ENCODE results near the gene TOX2.

The TOX2 gene

DNA sequence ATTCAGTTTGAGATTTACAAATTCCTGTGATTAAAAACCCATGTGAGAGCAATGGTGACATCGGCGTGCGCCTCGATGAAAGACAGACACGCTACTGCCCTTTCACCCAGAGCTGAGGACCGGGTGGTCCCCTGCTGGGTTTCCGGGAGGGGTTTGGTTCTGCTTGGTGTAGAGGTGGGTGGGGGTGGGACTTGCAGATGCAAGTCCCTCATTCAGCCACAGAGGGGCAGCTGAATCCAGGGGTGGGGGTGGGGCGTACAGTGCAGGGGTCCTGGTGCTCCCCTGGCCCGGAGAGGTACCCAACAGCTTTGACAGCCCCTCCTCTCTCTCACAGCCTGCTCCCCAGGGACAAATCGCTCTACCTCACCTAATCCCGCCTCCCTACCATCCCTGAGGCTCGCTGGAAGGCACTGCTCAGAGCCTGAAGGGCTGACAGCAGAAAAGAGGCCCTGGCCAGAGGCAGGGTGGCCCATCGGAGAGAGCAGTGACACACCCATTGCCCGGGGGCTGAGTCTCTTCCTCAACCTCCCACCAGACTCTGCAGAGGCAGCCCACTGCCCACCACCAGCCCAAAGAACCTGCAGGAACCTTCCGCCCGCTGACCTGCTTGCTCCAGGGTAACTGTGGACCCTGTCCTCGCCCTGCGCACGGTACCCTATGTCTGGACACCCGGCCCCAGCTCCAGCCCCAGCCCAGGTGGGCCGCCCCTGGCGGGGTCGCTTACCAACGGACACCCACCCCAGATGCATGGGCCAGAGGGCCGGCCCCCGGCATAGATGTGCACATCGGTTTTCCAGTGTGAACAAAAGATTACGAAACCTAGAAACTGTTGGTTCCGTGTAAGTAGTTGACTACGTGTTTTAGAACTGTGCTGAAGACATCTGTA, 153.9 kb downstream of the TOX2 start:
- no peak for DNase-seq

DNA sequence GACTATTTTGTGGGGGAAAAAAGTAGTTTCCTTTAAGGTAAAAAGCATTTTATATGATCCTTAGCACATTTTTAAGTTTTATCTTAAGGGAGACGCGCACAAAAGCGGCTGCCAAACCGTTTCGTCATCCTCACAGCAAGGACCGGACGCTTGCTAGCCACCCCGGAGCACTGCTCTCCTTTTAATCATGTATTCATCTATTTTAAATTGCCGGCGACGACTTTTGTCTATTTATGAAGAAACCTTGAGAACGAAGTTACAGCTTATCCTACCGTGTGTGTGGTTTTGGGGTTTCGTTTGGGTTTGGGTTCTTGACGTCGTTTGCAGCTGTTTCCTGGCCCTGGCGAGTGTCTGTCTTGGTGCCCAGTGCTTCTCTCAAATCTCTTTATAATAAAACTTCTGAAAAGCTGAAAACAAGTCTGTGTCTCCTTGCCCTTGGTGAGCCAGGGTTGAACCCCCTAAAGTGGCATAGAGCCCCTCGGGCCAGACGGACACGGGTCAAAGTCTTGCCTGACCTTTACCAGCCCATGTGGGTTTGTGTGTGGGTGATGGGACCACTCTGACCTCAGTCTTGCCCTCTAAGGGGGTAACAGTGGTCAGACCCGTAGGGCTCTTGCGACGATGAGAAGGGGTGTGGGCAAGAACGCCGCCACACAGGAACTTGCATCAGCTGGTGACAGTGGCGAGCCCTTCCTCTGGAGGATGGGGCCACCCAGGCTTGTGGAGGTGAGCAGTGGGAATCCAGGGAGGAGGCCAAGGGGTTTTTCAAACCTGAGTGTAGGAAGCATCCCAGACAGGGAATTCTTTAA, 154.8 kb downstream of the TOX2 start:
- no peak for DNase-seq

DNA sequence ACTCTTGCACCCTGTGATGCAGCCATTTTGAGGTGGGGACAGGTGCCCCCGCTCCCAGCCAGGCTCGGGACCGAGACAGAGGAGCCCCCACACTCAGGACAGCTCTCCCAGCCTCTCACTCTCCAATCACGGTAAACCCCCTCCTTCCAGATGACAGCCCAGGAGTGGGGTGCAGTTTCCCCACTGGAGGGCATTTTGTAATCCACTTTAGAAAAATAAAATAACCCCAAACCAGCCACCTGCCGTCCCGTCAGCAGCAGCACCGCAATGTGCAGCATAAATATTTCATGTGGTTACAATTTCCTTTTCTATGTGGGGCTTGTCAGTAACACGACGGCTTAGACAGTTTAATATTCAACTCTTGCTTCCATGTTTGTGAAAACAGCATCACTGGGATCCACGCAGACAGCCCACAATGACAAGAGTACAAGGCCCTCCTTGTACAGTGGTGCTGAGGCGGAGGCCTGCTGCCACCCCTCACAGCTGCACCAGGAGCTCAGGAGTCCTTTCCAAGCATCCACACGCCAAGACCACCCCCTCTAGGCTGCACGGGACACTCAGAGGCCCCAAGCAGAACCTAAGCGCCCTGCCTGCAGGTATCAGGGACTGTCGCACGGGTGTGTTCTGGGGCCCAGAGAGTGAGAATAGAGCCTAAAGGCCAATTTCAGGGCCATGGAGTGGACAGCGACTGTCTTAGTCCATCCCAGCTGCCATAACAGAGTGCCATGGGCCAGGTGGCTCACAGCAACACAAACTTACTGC, 155.7 kb downstream of the TOX2 start:
- DNase-seq, result no peak

DNA sequence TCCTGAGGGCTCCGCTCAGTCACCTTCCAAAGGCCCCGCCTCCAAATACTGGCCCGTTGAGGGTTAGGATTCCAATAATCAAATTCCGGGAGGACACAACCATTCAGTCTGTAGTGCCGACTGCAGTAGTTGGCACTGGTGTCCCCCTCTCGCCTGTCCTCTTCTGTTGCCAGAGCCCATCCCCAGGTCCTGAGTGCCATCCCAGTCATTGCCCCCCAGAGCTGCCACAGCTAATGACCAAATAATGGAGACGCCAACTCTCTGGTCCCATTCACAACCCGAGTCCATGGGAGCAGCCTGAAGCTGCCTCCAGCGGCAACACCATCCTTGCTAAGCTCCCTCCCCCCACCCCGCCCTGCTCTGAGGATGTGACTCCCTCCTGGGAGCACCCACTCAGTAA, 156.4 kb downstream of the TOX2 start:
- no peak for DNase-seq

DNA sequence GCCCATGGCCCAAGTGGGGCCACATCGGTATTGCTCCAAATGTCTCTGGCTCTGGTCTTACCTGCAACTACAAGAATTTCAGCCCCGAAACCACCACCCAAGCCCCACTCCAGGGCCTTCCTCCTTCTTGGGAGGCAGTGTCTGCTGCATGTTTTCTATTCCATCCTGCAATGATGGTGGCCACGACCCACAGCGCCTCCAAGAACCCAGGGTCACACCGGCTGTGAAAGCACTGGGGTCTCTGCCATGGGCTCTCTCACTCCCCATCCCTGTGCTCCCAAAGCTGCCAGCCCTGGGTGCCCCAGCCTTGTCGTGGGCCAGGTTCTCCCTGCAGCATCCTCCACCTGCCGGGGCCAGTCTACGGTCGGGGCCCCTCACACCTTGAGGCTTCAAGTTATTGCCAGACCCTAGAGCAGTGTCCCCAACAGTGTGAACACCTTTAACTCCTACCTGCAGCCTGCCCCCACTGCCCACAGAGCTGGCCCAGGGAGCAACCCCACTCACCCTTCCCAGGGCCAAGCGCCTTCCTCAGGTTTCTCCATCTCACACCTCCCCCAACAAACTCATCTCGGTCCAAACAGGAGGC, 157.0 kb downstream of the TOX2 start:
- DNase-seq, result no peak

DNA sequence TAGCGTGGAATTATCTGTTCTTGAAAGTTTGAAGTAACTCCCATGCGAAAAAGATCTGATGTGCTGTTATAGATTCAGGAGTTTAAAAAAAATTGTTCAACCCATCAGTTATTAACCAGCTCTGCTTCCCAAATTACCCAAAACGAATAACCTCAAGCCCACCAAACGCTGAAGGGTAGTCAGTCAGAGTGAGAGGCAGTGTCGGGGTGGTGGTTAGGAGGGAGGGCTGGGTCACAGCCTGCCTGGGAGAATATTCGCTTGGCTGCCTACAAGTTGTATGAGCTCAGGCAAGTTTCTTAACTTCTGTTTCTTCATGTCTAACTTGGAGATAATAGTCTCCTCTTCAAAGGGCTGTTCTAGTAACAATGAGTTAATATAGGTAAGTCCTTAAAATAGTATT, 157.7 kb downstream of the TOX2 start:
- no peak for DNase-seq

DNA sequence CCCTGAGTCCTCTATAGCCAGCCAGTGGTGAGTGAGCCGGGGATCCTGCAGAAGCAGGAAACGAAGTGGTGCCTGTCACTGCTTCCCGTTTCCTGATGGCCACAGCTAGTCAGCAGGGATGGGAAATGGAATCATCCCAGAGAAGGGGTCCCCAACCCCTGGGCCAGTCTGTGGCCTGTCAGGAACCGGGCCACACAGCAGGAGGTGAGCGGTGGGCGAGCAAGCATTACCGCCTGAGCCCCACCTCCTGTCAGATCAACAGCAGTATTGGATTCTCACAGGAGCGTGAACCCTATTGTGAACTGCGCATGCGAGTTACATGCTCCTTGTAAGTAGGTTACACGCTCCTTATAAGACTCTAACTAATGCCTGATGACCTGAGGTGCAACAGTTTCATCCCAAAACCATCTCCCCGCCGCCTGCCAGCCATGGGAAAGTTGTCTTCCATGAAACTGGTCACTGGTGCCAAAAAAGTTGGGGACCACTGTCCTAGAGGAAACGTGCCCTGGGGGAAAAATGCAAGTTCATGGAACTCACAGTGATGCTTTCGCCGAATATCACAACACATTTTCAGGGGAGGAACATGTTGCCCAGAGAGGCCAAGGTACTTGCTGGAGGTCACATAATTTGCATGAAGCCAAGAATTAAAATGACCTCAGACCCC, 158.5 kb downstream of the TOX2 start:
- DNase-seq, result no peak

DNA sequence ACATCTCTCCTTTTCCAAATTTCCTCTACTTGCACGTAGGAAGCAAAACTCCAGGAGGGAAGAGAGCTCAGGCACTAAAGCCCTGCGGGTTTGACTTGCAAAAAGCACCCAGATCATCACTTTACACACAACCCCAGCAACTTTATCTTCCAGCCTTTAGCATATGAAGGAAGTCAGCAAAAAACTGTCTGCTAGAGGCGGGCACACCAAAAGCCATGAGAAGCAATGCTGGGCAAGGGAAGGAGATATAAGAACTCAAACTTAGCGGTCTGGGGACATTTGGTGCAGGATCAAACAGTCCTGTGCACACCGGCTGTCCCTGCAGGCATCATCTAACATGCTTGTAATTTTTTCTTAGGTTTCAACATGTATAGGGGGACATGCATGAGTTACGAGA, 159.0 kb downstream of the TOX2 start:
- no peak for DNase-seq

DNA sequence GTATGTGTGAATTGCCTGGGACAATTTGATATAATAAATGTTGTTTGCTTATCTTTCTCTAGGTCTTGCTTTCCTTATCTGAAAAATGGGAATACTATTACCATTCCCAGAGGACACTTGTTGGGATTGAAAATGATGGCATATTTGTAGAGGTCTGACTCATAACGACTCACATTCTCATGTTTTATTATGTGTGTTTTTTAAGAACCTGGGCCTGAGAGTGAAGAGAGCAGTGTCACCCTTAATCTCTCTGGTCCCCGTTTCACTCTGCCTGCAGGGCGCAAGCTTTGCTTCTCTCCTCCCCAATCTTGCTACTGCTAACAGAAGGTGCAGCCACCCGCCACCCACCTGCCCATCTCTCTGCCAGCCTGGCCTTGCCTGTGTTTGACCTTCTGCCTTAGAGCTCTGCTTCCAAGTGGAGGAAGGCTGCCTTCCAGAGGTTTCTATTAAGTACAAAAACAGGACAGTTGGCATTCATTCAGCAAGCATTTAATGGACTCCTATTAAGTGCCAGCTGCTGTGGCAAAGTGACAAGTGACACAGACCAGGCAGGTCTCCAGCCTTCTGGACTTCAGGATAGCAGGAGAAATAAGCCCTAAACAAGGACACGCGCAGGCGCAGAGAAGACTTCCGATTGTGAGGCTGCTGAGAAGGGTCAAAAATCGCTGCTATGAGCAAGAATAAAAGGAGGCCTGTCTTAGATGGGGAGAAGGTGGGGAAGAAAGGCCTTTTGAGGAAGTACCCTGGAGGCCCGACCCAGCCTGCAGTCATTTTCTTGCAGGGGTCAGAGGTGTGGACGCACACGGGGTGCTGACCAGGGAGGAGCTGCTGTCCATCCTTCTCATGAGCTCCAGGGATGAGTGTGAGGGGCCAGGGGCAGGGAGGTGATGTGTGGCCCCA, 159.8 kb downstream of the TOX2 start:
- DNase-seq, result no peak

DNA sequence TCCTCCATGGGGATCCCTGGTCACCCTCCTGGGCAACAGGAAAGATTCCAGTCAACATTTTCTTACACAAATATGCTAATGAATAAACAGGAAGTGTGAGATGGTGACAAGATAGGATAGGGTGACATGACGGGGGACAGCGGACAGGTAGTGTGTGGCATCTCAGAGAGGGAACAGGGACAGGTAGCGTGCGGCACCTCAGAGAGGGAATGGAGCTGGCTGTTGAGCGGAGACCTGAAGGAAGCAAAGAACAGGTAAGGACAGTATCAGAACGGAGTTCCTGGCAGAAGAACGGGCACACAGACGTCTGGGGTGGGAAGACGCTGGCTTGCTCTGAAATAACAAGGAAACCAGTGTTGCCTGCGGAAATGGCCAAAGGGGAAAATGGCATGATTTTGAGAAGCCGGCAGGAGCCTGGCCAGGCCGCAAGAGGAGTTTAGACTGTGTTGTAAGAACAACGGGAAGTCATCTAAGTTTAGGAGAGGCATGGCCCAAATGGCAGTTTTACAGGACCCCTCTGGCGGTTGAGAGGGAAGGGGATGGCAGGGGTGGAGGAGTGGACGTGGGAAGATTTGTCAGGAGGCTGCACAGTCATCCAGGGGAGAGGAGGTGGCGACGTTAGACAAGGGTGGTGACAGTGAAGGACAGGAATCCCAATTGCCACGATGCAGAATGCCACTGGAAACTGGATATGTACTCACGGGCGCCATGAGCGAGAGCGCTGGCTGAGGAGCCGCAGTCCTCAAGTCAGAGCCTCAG, 160.7 kb downstream of the TOX2 start:
- DNase-seq, result no peak

DNA sequence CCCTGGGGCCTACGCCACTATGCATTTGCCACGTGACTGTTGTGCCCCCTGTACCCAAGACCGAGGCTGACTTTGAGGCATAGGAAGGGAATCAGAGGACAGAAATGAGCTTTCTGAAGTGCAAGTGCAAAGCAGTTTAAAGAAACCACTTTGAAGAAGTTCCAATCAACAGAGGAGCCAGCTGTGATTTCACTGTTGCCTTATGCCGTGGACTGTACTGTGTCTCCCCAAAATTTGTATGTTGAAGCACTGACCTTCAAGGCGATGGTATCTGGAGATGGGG, 161.2 kb downstream of the TOX2 start:
- no peak for DNase-seq

DNA sequence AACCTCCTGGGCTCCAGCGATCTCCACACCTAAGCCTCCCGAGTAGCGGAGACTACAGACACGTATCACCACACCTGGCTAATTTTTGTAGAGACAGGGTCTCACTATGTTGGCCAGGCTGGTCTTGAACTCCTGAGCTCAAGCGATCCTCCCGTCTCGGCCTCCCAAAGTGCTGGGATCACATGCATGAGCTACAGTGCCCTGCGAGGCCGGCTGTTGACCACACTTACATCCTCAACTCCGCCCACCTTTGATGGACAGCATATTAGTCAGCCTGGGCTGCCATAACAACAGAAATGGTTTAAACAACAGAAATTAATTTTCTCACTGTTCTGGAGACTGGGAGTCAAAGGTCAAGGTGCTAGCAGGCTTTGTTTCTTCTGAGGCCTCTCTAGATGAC, 164.6 kb downstream of the TOX2 start:
- DNase-seq, result no peak

DNA sequence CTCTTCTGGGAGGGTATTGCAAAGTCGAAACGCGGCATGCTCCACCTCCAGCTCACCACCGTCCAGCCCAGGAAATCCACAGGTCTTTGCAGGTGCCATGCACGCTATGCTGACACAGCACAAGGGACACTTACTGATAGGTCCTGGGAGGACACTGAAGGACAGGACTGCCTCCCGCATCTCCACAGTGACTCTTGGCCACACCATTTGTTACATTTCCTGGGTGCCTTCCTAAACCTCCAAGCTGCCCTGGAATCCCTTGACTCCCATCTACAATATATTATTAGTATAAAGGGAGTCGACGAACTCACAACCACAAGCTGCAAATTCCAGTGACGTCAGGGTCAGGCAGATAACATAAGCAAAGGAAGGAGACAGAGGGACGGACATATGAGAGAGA, 165.4 kb downstream of the TOX2 start:
- no peak for DNase-seq

DNA sequence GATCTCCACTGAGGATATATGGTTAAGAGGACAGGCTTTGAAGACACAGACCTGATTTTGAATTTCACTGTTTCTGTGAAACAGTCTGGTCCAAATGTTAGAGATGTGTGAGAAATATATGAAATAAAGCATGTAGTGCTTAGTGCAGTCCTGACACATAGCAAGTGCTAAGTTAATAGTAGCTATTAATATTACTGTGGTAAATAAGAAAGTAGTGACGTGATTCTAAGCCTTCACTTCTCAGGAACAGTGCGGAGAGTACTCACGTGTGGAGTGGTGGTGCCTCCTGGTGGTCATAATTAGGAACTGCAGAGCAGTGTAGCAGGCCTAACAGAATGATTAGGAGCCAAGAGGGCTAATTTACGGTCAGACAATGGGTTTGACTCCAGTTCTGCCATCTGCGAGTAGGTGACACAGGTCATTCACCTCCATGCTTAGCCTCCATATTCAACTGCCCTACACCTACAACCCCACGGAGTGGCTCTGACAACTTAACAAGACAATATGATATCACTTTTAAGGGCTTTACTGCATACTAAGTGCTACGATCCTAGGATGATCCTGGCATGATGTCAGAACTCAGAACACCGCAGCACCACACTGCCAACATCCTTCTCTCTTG, 166.1 kb downstream of the TOX2 start:
- DNase-seq, result peak; percentile 54

DNA sequence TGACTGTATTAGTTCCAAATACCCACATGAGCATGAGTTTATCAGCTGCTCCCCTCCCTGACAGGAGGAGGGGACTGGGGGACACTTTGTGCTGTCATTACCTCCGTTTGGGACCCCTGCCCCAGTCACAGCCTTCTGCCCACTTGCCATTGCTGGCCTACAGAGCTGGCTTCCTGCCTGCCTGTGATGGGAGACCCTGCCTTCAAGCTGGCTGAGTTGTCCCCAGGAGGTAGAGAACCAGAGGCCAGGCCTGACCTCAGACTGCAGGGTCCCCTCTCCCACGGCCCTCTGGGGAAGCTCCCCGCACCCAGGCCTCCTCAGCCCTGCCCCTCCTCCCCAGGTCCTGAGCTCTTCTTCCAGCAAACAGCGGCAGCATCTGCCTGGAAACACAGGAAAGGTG, 166.8 kb downstream of the TOX2 start:
- no peak for DNase-seq

DNA sequence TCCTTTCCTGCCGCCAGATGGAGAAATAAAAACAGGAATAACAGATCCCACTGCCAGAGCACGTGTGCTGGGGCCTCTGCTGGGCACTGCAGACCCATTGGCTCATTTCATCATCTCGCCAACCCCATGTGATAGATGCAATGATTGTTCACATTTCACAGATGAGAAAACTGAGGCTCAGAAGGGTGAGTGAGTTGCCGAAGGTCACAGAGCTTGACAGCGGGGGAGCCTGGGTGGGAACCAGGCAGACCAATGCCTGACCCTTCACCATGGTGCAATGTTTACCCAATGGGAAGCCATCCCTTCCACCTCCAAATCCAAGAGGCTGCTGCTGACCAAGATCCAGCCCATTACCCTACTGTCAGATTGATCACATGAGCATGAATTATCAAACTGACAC, 167.2 kb downstream of the TOX2 start:
- no peak for DNase-seq

DNA sequence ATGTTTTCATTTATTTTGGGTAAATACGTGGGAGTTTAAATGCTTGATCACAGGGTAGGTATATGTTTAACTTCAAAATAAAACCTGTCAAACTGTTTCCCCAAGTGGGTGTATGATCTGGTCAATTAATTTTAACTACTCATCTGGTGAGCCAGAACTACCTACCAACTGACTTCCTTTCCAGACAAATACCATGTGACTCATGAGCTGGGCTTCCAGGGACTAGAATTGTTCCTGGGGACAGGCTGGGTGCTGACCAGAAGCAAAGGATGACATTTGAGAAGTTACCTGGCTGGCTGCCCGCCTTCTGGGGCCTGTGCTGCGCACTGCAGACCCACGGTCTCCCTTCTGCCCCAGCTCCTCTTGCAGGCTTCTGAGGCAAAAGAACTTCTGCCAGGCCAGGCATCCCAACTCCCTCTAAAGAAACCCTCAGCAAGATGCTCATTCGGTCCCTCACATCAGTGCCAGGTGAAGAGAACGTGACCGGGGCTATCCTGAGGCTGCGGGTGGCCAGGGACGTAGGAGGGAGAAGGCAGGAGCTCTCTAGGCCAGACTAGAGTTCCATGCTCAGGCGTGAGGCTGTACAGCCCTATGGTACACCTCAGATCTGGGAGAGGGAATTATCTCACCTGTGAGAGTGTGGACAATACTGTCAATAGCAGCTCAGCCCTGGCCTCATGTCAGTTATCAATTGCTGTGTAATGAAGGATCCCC, 168.7 kb downstream of the TOX2 start:
- DNase-seq, result no peak

DNA sequence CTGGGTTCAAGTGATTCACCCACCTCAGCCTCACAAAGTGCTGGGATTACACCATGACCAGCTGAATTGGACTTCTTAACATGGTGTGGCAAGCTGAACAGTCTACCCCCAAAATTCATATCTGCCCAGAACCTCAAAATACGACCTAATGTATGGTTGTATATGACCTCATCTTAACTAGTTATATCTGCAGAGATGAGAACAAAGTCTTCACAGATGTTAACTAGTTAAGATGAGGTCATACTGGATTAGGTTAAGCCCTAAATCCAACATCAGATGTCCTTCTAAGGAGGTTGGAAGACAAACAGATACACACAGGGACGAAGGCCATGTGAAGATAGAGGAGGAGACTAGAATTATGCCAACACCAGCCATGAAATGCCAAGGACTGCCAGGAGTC, 169.8 kb downstream of the TOX2 start:
- DNase-seq, result no peak

DNA sequence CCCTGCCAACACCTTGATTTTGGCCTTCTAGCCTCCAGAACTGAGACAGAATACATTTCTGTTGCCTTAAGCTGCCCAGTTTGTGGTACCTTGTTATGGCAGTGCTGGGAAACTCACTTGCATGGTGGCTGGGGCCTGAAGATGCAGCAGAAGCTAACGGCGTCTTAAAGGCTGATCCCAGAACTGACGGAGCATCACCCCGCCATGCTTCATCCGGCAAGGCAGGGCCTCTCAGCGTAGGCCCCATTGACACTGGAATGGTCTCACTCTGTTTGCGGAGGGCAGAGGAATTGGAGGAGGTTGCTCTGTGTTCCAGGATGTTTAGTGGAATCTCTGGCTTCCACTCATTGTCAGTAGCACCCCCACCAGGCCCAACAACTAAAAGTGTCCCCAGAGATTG, 170.2 kb downstream of the TOX2 start:
- no peak for DNase-seq
